Adrenal gland (tissue), 5 donors: Measurements from ENCODE around the gene MACF1.

ENCODE experiments used
- POLR2A ChIP-seq, 2 donors: fragments of 450-650 bp; IDR thresholded peaks; one replicate each; pipeline ENCODE4 v1.6.1; 2017; ENCODE audit warnings: antibody characterized with exemption in 2 of 2, mild to moderate bottlenecking in 2 of 2, moderate library complexity in 1 of 2
- TF ChIP-seq, protein P1 (sequence below), 6 experiments: fragments of 450-650 bp in 4 of 6; fragments of 200-600 bp in 2 of 6; sonication (generic) in 1 of 6; IDR thresholded peaks; 1 replicate in 5 of 6; 2 replicates in 1 of 6; pipeline versions ENCODE4 v1.5.1 to v1.8.0; 2016 to 2021; ENCODE audit warnings: antibody characterized with exemption in 6 of 6, mild to moderate bottlenecking in 2 of 6, moderate library complexity in 1 of 6
- donor health status: DM: no; HTN: no; CAD: no.

DNA sequence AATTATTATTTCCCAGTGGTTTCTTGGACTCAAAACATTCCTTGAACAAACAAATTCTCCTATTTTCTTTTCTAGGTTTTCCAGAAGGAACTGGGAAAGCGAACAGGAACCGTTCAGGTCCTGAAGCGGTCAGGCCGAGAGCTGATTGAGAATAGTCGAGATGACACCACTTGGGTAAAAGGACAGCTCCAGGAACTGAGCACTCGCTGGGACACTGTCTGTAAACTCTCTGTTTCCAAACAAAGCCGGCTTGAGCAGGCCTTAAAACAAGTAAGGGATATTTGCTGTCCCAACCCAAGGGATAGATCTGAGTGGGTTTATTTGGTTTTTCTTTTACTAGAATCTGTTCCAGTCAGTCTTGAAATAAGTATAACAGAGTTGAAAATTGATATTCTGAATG, 247.6 kb downstream of the MACF1 start:
- TF ChIP-seq, protein P1, sequence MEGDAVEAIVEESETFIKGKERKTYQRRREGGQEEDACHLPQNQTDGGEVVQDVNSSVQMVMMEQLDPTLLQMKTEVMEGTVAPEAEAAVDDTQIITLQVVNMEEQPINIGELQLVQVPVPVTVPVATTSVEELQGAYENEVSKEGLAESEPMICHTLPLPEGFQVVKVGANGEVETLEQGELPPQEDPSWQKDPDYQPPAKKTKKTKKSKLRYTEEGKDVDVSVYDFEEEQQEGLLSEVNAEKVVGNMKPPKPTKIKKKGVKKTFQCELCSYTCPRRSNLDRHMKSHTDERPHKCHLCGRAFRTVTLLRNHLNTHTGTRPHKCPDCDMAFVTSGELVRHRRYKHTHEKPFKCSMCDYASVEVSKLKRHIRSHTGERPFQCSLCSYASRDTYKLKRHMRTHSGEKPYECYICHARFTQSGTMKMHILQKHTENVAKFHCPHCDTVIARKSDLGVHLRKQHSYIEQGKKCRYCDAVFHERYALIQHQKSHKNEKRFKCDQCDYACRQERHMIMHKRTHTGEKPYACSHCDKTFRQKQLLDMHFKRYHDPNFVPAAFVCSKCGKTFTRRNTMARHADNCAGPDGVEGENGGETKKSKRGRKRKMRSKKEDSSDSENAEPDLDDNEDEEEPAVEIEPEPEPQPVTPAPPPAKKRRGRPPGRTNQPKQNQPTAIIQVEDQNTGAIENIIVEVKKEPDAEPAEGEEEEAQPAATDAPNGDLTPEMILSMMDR (IDR thresholded peaks at IDR 0.05): no peak
- TF ChIP-seq POLR2A (IDR thresholded peaks at IDR 0.05): no peak
